ENCODE measurements around the gene SPINK14.

GRCh38 chr5:148162038-148162437 is 6.3 kb upstream of the SPINK14 start:
- TF ChIP-seq CTCF (conservative IDR thresholded peaks at IDR 0.05), result no peak
- TF ChIP-seq ZFX (IDR thresholded peaks at IDR 0.05), result no peak
